Right lobe of liver (tissue), 4 donors: ENCODE results near the gene ZNF804A.

Source experiments
- CTCF ChIP-seq, 4 donors: fragments of 200-600 bp in 3 of 4; fragments of 450-650 bp in 1 of 4; IDR thresholded peaks; one replicate each; pipeline versions ENCODE4 v1.5.1 to v1.8.0; 2016 to 2022; ENCODE audit warnings: antibody characterized with exemption in 4 of 4, mild to moderate bottlenecking in 2 of 4
- POLR2A ChIP-seq: fragments of 450-650 bp; IDR thresholded peaks from one replicate; pipeline ENCODE4 v1.6.1; 2017; ENCODE audit warnings: antibody characterized with exemption, mild to moderate bottlenecking
- donor health status: DM: no; HTN: no; CAD: no.
- donor health status: DM: no; HTN: no; CAD: no.
- donor health status: DM: no; HTN: yes; CAD: no.

DNA sequence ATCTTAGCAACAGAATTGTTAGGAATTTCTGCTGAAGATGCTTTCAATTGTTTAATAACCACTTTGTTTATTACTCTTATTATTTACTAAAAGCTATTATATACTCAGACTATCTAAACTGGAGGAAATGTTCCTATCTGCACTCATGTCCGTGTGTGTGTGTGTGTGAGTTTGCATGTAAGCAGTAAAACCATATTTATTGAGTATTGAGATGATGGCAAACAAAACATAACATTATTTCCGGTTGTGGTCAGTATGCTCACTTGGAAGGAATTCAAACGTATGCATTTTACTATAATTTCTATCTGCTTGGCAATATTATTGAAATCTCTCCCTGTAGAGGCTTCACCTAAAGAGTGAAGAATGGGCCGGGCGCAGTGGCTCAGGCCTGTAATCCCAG is 43.0 kb upstream of the ZNF804A start:
- no peak for TF ChIP-seq CTCF (IDR thresholded peaks at IDR 0.05)
- no peak for TF ChIP-seq POLR2A
